K562 (cell line): ENCODE measurements around the gene HPCAL1.

ENCODE experiments used
- CC2D1A ChIP-seq: fragments of 450-650 bp; IDR thresholded peaks from 2 replicates; pipeline ENCODE4 v1.6.1; 2017; ENCODE audit warnings: mild to moderate bottlenecking
- MYC ChIP-seq, 2 experiments: fragments of 250-450 bp in 1 of 2; sonication (Bioruptor Pico) in 1 of 2; IDR thresholded peaks; 2 replicates each; pipeline versions ENCODE4 v1.5.1 to v1.6.1; 2012 to 2021; ENCODE audit warnings: low read depth in 2 of 2, borderline replicate concordance in 1 of 2, improper control_type of control experiment in 1 of 2, low read length in 1 of 2, mild to moderate bottlenecking in 1 of 2, moderate library complexity in 1 of 2
- NCOR1 ChIP-seq: fragments of 450-650 bp; IDR thresholded peaks from 2 replicates; pipeline ENCODE4 v1.6.1; 2016; ENCODE audit warnings: mild to moderate bottlenecking, moderate library complexity
- NR2C2 ChIP-seq, 2 experiments: fragments of 200-800 bp in 1 of 2; sonication (Bioruptor generic) in 1 of 2; sonication (generic) in 1 of 2; formaldehyde crosslinking in 1 of 2; IDR thresholded peaks; 2 replicates each; pipeline versions ENCODE4 v1.6.1 to v1.8.0; 2016 to 2022; ENCODE audit warnings: mild to moderate bottlenecking in 1 of 2, missing compliant biosample characterization in 1 of 2, missing genetic modification characterization in 1 of 2, missing genetic modification reagents in 1 of 2
- PCBP2 ChIP-seq: fragments of 200-400 bp; formaldehyde crosslinking; IDR thresholded peaks from 2 replicates; pipeline ENCODE4 v1.6.1; 2018; ENCODE audit warnings: low read length, low read depth, mild to moderate bottlenecking, moderate library complexity; ENCODE audit not compliant: poor library complexity, severe bottlenecking
- SMARCB1 ChIP-seq: IDR thresholded peaks from 2 replicates; pipeline ENCODE4 v1.6.1; 2011; ENCODE audit warnings: improper control_type of control experiment, low read depth; ENCODE audit not compliant: insufficient read length
- SRF ChIP-seq, 2 experiments: fragments of 250-450, 450-650 bp in 1 of 2; sonication (Bioruptor Pico) in 1 of 2; sonication (generic) in 1 of 2; formaldehyde crosslinking; IDR thresholded peaks; 2 replicates each; pipeline versions ENCODE4 v1.5.0 to v1.5.1; 2020 to 2022; ENCODE audit warnings: mild to moderate bottlenecking in 1 of 2, missing genetic modification reagents in 1 of 2
- ZSCAN29 ChIP-seq: fragments of 450-650 bp; IDR thresholded peaks from 2 replicates; pipeline ENCODE4 v1.6.1; 2017
- TF ChIP-seq, protein P1 (sequence below): fragments of 200-800 bp; sonication (Bioruptor generic); IDR thresholded peaks from 2 replicates; pipeline ENCODE4 v1.6.1; 2017; ENCODE audit warnings: missing genetic modification characterization, missing compliant biosample characterization
- TF ChIP-seq, protein P2 (sequence below), 3 experiments: IDR thresholded peaks in 2 of 3; conservative IDR thresholded peaks in 1 of 3; 2 replicates each; pipeline ENCODE4 v1.5.1; 2011 to 2012; ENCODE audit warnings: low read length in 3 of 3, mild to moderate bottlenecking in 3 of 3, control low read depth in 2 of 3, improper control_type of control experiment in 1 of 3, inconsistent platforms in 1 of 3, low read depth in 1 of 3, mixed read lengths in 1 of 3, moderate library complexity in 1 of 3; ENCODE audit not compliant: insufficient read depth in 2 of 3

DNA sequence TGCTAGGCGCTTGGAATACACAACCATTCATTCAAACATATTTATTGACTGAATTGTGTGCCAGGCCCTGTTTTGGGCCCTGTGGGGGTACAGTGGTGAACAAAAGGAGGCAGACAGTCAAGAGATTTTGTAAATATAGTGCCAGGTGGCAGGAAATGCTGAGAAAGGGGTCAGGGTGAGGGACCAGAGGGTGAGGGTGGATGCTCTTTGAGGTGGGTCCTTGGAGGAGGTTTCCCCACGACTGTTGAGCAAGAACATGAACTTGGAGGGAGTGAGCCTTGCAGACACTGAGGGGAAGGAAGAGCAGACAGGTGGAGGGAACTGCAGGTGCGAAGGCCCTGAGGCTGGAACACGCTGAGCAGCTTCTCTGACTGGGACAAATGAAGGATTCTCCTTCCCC, 104.7 kb downstream of the HPCAL1 start:
- TF ChIP-seq CC2D1A (no peak), NR2C2 (CRISPR knock-in tag; IDR thresholded peaks at IDR 0.05) (no peak), NR2C2 (tag; IDR thresholded peaks at IDR 0.05) (no peak), MYC (IDR thresholded peaks at IDR 0.05; ENCODE audit: low read depth, low read length) (no peak), MYC (CRISPR knock-in tag; IDR thresholded peaks at IDR 0.05; ENCODE audit: borderline replicate concordance, low read depth) (no peak), NCOR1 (no peak), ZSCAN29 (no peak), SRF (CRISPR knock-in tag; IDR thresholded peaks at IDR 0.05) (no peak), SMARCB1 (no peak), PCBP2 (no peak)
- TF ChIP-seq, protein P1, sequence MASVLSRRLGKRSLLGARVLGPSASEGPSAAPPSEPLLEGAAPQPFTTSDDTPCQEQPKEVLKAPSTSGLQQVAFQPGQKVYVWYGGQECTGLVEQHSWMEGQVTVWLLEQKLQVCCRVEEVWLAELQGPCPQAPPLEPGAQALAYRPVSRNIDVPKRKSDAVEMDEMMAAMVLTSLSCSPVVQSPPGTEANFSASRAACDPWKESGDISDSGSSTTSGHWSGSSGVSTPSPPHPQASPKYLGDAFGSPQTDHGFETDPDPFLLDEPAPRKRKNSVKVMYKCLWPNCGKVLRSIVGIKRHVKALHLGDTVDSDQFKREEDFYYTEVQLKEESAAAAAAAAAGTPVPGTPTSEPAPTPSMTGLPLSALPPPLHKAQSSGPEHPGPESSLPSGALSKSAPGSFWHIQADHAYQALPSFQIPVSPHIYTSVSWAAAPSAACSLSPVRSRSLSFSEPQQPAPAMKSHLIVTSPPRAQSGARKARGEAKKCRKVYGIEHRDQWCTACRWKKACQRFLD (CRISPR knock-in tag): no peak
- TF ChIP-seq, protein P2, sequence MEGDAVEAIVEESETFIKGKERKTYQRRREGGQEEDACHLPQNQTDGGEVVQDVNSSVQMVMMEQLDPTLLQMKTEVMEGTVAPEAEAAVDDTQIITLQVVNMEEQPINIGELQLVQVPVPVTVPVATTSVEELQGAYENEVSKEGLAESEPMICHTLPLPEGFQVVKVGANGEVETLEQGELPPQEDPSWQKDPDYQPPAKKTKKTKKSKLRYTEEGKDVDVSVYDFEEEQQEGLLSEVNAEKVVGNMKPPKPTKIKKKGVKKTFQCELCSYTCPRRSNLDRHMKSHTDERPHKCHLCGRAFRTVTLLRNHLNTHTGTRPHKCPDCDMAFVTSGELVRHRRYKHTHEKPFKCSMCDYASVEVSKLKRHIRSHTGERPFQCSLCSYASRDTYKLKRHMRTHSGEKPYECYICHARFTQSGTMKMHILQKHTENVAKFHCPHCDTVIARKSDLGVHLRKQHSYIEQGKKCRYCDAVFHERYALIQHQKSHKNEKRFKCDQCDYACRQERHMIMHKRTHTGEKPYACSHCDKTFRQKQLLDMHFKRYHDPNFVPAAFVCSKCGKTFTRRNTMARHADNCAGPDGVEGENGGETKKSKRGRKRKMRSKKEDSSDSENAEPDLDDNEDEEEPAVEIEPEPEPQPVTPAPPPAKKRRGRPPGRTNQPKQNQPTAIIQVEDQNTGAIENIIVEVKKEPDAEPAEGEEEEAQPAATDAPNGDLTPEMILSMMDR (IDR thresholded peaks at IDR 0.05 in 2 of 3, conservative IDR thresholded peaks at IDR 0.05 in 1 of 3; ENCODE audit: insufficient read depth in 2 of 3, low read depth in 1 of 3, low read length in 3 of 3): no peak
